ENCODE measurements around the gene ELF5.

The ELF5 gene

GRCh38 chr11:34521265-34521664 is 7.7 kb upstream of the ELF5 start:
- DNase-seq = no peak

- DNase-seq = no peak
These were observed 6.1 kb upstream of the ELF5 start for GRCh38 chr11:34519595-34520235.

- no peak for DNase-seq
These were observed 2.9 kb upstream of the ELF5 start for GRCh38 chr11:34516247-34517040.

- no peak for DNase-seq
These were observed 1.0 kb upstream of the ELF5 start for GRCh38 chr11:34514597-34514996.

GRCh38 chr11:34512840-34513681 is 533 bp downstream of the ELF5 start:
- peak; percentile 23 for DNase-seq

- no peak for DNase-seq
These were observed 2.9 kb downstream of the ELF5 start for GRCh38 chr11:34510673-34511072.

- no peak for DNase-seq
These were observed 3.4 kb downstream of the ELF5 start for GRCh38 chr11:34510218-34510617.

GRCh38 chr11:34509336-34509876 is 4.2 kb downstream of the ELF5 start:
- no peak for DNase-seq

- no peak for DNase-seq
These were observed 5.1 kb downstream of the ELF5 start for GRCh38 chr11:34508524-34508923.

GRCh38 chr11:34507610-34508009 is 6.0 kb downstream of the ELF5 start:
- DNase-seq = no peak

GRCh38 chr11:34507156-34507555 is 6.4 kb downstream of the ELF5 start:
- DNase-seq = no peak

GRCh38 chr11:34505874-34506273 is 7.7 kb downstream of the ELF5 start:
- DNase-seq = no peak

GRCh38 chr11:34502949-34503348 is 10.6 kb downstream of the ELF5 start:
- DNase-seq = no peak

GRCh38 chr11:34501949-34502348 is 11.6 kb downstream of the ELF5 start:
- no peak for DNase-seq

- DNase-seq = no peak
These were observed 12.1 kb downstream of the ELF5 start for GRCh38 chr11:34501500-34501899.

GRCh38 chr11:34499719-34500500 is 13.7 kb downstream of the ELF5 start:
- no peak for DNase-seq

- peak; percentile 91 for DNase-seq
These were observed 17.7 kb downstream of the ELF5 start for GRCh38 chr11:34495724-34496377.

- no peak for DNase-seq
These were observed 18.3 kb downstream of the ELF5 start for GRCh38 chr11:34495239-34495723.

GRCh38 chr11:34493926-34494595 is 19.5 kb downstream of the ELF5 start:
- DNase-seq = no peak

- DNase-seq = no peak
These were observed 20.1 kb downstream of the ELF5 start for GRCh38 chr11:34493468-34493867.

GRCh38 chr11:34492806-34493414 is 20.7 kb downstream of the ELF5 start:
- DNase-seq = peak; percentile 58

All from COR-L47 (cell line).